Mucosa of descending colon (tissue), 3 donors: ENCODE data around the gene RNASE4. TPM values are rescaled to one million over a fixed set of nuclear protein-coding genes. Genes with fewer than 3 reads are reported as not detected.
"Not testable (repeated sequence)": the region's sequence is repeated elsewhere in the genome, so short reads cannot be mapped to it uniquely, and the experiment has no call there.

Experiments
- ATAC-seq: fragments of 200-7000 bp; cut with Tn5 transposase; one replicate; pipeline ENCODE4 v1.9.1; 2020; ENCODE audit warnings: mild to moderate bottlenecking, moderate library complexity
- DNase-seq, 3 donors: peaks; one replicate each; pipeline ENCODE4 v3.0.0-alpha.2; 2020
- H3K36me3 ChIP-seq: fragments of 200-600 bp; one replicate; pipeline ENCODE4 v1.8.0; 2021; ENCODE audit warnings: low read depth, mild to moderate bottlenecking
- H3K4me1 ChIP-seq: fragments of 200-600 bp; one replicate; pipeline ENCODE4 v1.8.0; 2021; ENCODE audit warnings: low read depth, mild to moderate bottlenecking
- H3K4me3 ChIP-seq: fragments of 200-600 bp; one replicate; pipeline ENCODE4 v1.8.0; 2021; ENCODE audit warnings: mild to moderate bottlenecking
- H3K9me3 ChIP-seq: fragments of 200-600 bp; one replicate; pipeline ENCODE4 v1.8.0; 2021; ENCODE audit warnings: mild to moderate bottlenecking
- CTCF ChIP-seq: fragments of 200-600 bp; IDR thresholded peaks from one replicate; pipeline ENCODE4 v1.8.0; 2022; ENCODE audit warnings: antibody characterized with exemption, mild to moderate bottlenecking
- intact Hi-C, 2 donors: fragments of 100-400 bp; cut with DNase I in 1 of 2; cut with micrococcal nuclease in 1 of 2; formaldehyde crosslinking; loops; one replicate each; pipeline versions ENCODE4 v1.11.0 to v1.11.1; 2022; cut with DNase I, micrococcal nuclease
- total RNA-seq, 3 donors: library from RNA; stranded (reverse); fragmentation: NEBNext Ultra II Directional in 2 of 3; extraction: Animal tissue kit (Norgen Biotek cat#: 25700) in 2 of 3; gene quantifications; one replicate each; pipeline versions ENCODE4 v1.2.1 to v1.2.4, GENCODE V29; 2021 to 2023
- donor health status: DM: no; HTN: no; CAD: no; lungs with moderate emphysema.
- donor health status: DM: no; HTN: no; CAD: no.
- donor health status: DM: no; HTN: yes; CAD: no.

The RNASE4 gene
- total RNA-seq, 3 donors from 2014 or later = 35.9 to 37.4 (median 36.4) TPM

GRCh38 chr14:20722016-20722415 lies 37.7 kb downstream of the RNASE4 start:
- Histone ChIP-seq H3K9me3 (no peaks in the 10 kb centered on the region), H3K36me3 (no peaks in the 10 kb centered on the region), H3K4me3 (no peak overlapping the region), H3K4me1 (no peaks in the 10 kb centered on the region)
- TF ChIP-seq CTCF = no peak
- ATAC-seq = no peak
- no peak for DNase-seq
- intact Hi-C loops = no loop called here

DNA sequence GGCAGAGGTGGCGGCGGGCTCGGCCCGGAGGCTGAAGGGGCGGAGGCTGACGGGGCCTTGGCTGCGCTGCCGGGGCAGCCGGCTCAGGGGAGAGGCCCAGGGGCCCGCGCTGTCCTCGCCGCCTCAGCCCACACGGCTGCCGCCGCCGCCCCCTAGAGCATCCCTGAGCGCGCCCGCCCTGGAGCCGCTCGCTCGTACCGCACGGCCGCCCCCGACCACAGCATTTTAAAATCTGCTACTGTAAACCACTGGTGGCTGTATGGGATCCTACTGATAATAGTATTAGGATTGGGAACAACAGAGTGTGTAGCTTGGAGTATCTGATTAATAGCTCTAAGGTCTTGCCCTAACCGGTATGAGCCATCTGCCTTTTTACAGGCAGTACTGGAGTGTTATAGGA lies 39.1 kb downstream of the RNASE4 start:
- ATAC-seq (no peak), DNase-seq (no peak)
- intact Hi-C loops = no loop called here
- Histone ChIP-seq H3K36me3 (no peaks in the 10 kb centered on the region), H3K4me1 (no peaks in the 10 kb centered on the region), H3K9me3 (no peaks in the 10 kb centered on the region), H3K4me3 (no peak overlapping the region)
- TF ChIP-seq CTCF = no peak

GRCh38 chr14:20726121-20726520 lies 41.8 kb downstream of the RNASE4 start:
- H3K4me1 ChIP-seq, H3K36me3 ChIP-seq, H3K4me3 ChIP-seq, intact Hi-C loops, H3K9me3 ChIP-seq, DNase-seq, ATAC-seq: not testable (repeated sequence)

GRCh38 chr14:20726531-20726930 lies 42.2 kb downstream of the RNASE4 start:
- intact Hi-C loops = no loop called here
- no peak for TF ChIP-seq CTCF
- no peaks in the 10 kb centered on the region for H3K4me1 ChIP-seq
- ATAC-seq = no peak
- H3K4me3 ChIP-seq = no peak overlapping the region
- no peaks in the 10 kb centered on the region for H3K36me3 ChIP-seq
- H3K9me3 ChIP-seq = no peaks in the 10 kb centered on the region
- no peak for DNase-seq

DNA sequence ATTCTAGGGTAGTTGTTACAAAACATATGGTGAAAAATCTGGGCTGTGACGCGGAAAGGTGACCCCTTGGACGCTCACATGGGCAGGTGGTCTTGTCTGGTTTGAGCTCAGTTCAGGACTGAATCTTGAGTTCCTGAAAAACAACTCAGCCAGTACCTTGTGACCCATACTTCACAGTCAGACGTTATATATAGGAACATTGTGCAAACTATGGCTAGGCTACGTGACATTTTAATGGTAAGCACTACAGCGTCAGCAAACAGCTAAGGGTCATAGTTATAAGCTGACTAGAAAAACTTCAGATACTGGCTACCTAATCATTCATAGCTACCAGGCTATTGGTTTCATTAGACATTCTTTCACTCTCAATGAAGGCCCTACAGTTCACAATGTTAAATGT lies 46.5 kb downstream of the RNASE4 start:
- no peak for DNase-seq
- H3K4me1 ChIP-seq = no peaks in the 10 kb centered on the region
- no peak overlapping the region for H3K4me3 ChIP-seq
- H3K36me3 ChIP-seq = no peaks in the 10 kb centered on the region
- intact Hi-C loops = no loop called here
- no peaks in the 10 kb centered on the region for H3K9me3 ChIP-seq
- no peak for TF ChIP-seq CTCF
- ATAC-seq = no peak

- TF ChIP-seq CTCF = no peak
- H3K9me3 ChIP-seq = no peaks in the 10 kb centered on the region
- DNase-seq (no peak), ATAC-seq (no peak)
- no peaks in the 10 kb centered on the region for H3K4me1 ChIP-seq
- intact Hi-C loops = no loop called here
- H3K4me3 ChIP-seq = no peak overlapping the region
- H3K36me3 ChIP-seq = no peaks in the 10 kb centered on the region
These were observed 48.1 kb downstream of the RNASE4 start for GRCh38 chr14:20732477-20732876.
